ENCODE measurements around the gene CSF1. TPM values are rescaled to one million over a fixed set of nuclear protein-coding genes. Genes with fewer than 3 reads are reported as not detected.

The CSF1 gene
- total and polyA plus RNA-seq, 2 experiments from 2014 or later: 60.0 to 67.9 TPM

DNA sequence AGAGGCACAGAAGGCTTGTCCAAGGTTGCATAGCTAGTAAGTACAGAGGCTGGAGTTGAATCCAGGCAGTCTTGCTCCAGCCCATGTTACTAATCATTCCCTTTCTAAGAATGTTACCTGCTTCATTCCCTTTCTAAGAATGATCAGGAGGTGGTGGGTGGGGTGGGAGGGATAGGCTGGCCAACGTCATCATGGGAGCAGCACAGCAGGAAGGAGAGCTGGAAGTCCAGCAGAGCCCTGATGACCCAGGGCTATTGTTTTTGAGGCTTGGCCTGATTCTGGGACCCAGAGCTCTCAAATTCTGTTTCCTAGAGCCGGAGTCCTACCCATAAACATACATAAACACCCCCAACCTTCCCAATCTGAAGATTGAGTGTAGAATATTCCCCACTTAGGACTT is 11.8 kb upstream of the CSF1 start:
- TF ChIP-seq EZH2phosphoT487 (IDR thresholded peaks at IDR 0.05; ENCODE audit: insufficient read depth, low read depth) (no peak), EZH2 (IDR thresholded peaks at IDR 0.05; ENCODE audit: insufficient read depth, poor library complexity, severe bottlenecking) (no peak)
- Histone ChIP-seq H3F3A (ENCODE audit: insufficient read depth) (no peaks in the 10 kb centered on the region), H3K4me3 (no peak overlapping the region), H3K27me3 (replicated peaks; ENCODE audit: insufficient read depth) (no peaks in the 10 kb centered on the region), H3K9ac (no peak overlapping the region), H3K4me2 (ENCODE audit: unreplicated experiment) (no peak overlapping the region), H3K4me1 (ENCODE audit: insufficient read depth) (no peaks in the 10 kb centered on the region), H3K36me3 (ENCODE audit: low read depth) (no peaks in the 10 kb centered on the region), H3K9me3 (ENCODE audit: low read depth) (no peaks in the 10 kb centered on the region), H3K9me2 (ENCODE audit: insufficient read depth) (no peaks in the 10 kb centered on the region), H2AFZ (no peak overlapping the region), H3K79me2 (ENCODE audit: insufficient read depth) (no peaks in the 10 kb centered on the region), H3K27ac (no peak overlapping the region), H4K20me1 (ENCODE audit: insufficient read depth) (no peaks in the 10 kb centered on the region)
- in situ Hi-C loops (cut with MboI): no loop called here
- WGBS, 2 experiments (ENCODE audit: low coverage in 1 of 2, low lambda C conversion rate in 2 of 2, missing lambda C conversion rate in 2 of 2): 83 to 86% methylated on average over 2 of the region's 2 CpGs
- DNase-seq: no peak

- in situ Hi-C loops (cut with MboI): no loop called here
Measured at GRCh38 chr1:109901141-109901523, 9.5 kb upstream of the CSF1 start.

DNA sequence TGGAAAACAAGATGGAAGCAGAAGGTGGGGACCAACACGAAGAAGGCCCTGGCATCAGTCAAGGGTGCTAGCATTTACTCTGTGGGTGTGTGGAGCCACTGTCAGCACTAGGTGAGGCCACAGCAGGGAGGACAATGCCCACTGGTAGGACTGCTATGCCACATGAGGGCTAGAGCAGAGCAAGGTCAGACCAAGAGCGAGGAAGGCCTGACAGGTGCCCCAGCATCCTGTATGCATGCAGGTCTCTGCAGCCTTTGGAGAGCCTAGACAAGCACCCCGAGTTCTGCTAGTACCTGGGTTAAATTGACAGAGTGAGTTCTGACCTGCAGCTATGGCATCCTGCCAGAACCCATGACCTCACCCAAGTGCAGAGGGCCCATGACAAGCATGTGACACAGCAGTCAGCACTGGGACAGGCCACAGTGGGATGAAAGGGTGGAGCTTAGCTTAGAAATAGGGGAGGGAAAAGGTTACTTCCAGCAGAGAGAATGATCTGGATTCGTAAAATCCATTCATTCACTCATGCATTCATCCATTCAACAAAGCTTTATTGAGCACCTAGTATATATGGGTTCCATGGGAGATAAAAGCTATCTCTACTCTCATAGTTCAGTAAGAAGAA is 9.0 kb upstream of the CSF1 start:
- Histone ChIP-seq H3K4me2 (ENCODE audit: unreplicated experiment) (no peak overlapping the region), H3K79me2 (ENCODE audit: insufficient read depth) (no peaks in the 10 kb centered on the region), H3K27me3 (replicated peaks; ENCODE audit: insufficient read depth) (no peaks in the 10 kb centered on the region), H3K4me1 (ENCODE audit: insufficient read depth) (no peaks in the 10 kb centered on the region), H4K20me1 (ENCODE audit: insufficient read depth) (no peaks in the 10 kb centered on the region), H2AFZ (no peak overlapping the region), H3F3A (ENCODE audit: insufficient read depth) (no peaks in the 10 kb centered on the region), H3K27ac (no peak overlapping the region), H3K9me3 (ENCODE audit: low read depth) (no peaks in the 10 kb centered on the region), H3K9me2 (ENCODE audit: insufficient read depth) (no peaks in the 10 kb centered on the region), H3K9ac (no peak overlapping the region), H3K4me3 (no peak overlapping the region), H3K36me3 (ENCODE audit: low read depth) (no peaks in the 10 kb centered on the region)
- DNase-seq: no peak
- in situ Hi-C loops (cut with MboI): no loop called here
- no peak for TF ChIP-seq EZH2 (IDR thresholded peaks at IDR 0.05; ENCODE audit: insufficient read depth, poor library complexity, severe bottlenecking)
- no peak for TF ChIP-seq EZH2phosphoT487 (IDR thresholded peaks at IDR 0.05; ENCODE audit: insufficient read depth, low read depth)
- WGBS, 2 experiments (ENCODE audit: low coverage in 1 of 2, low lambda C conversion rate in 2 of 2, missing lambda C conversion rate in 2 of 2): 92 to 97% methylated on average over 4 of the region's 4 CpGs

More at GRCh38 chr1:109901141-109901523, 9.5 kb upstream of the CSF1 start:
- Histone ChIP-seq H3K27me3 (replicated peaks; ENCODE audit: insufficient read depth) (no peaks in the 10 kb centered on the region), H3K9me3 (ENCODE audit: low read depth) (no peaks in the 10 kb centered on the region), H3K4me3 (no peak overlapping the region), H3K4me1 (ENCODE audit: insufficient read depth) (no peaks in the 10 kb centered on the region), H4K20me1 (ENCODE audit: insufficient read depth) (no peaks in the 10 kb centered on the region), H3K79me2 (ENCODE audit: insufficient read depth) (no peaks in the 10 kb centered on the region), H3F3A (ENCODE audit: insufficient read depth) (no peaks in the 10 kb centered on the region), H3K36me3 (ENCODE audit: low read depth) (no peaks in the 10 kb centered on the region), H3K27ac (no peak overlapping the region), H2AFZ (no peak overlapping the region), H3K4me2 (ENCODE audit: unreplicated experiment) (no peak overlapping the region), H3K9ac (no peak overlapping the region), H3K9me2 (ENCODE audit: insufficient read depth) (no peaks in the 10 kb centered on the region)
- WGBS, 2 experiments (ENCODE audit: low coverage in 1 of 2, low lambda C conversion rate in 2 of 2, missing lambda C conversion rate in 2 of 2): 73% methylated on average over 2 of the region's 2 CpGs
- TF ChIP-seq EZH2 (IDR thresholded peaks at IDR 0.05; ENCODE audit: insufficient read depth, poor library complexity, severe bottlenecking) (no peak), EZH2phosphoT487 (IDR thresholded peaks at IDR 0.05; ENCODE audit: insufficient read depth, low read depth) (no peak)
- DNase-seq: no peak

DNA sequence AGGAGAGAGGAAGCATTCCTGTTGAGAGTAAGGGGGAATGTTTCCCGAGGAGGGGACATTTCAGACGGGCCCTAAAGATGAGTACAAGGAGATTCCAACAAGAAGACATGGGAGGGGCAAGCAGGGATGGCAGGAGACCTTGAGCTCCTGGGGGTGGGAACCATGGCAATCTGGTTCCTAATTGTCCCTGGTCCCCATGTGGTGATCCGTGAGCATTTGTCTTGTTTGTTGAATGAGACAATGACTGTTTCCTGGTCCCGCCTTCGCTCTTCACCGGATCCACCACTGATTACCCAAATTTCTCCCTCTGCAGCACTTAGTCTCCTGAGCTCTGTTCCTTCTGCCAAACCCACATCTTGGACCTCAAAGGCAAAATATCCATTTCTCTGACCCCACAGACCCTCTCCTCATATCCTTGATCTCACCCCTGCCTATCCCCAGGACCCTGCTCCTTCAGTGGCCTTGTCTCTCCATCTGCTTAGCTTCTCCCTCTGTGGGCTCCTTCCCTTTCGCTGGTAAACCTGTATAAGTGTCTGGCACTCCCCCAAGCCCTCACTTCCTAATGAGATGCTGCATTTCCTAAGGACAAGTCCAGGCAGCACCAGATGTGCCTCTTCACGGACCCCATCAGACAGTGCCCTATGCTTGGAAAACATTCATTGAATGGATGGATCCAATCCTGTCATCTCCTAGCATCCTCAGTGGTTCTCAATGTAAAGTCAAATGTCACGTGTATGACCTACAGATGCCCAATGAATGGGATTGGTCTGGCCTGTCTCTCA is 8.3 kb upstream of the CSF1 start:
- no peaks in the 10 kb centered on the region for H3K9me2 ChIP-seq (ENCODE audit: insufficient read depth)
- H3K4me3 ChIP-seq: no peak overlapping the region
- no peaks in the 10 kb centered on the region for H3K36me3 ChIP-seq (ENCODE audit: low read depth)
- H3K27me3 ChIP-seq (replicated peaks; ENCODE audit: insufficient read depth): no peaks in the 10 kb centered on the region
- H3K9me3 ChIP-seq (ENCODE audit: low read depth): no peaks in the 10 kb centered on the region
- H3F3A ChIP-seq (ENCODE audit: insufficient read depth): no peaks in the 10 kb centered on the region
- no peak overlapping the region for H3K4me2 ChIP-seq (ENCODE audit: unreplicated experiment)
- WGBS, 2 experiments (ENCODE audit: low coverage in 1 of 2, low lambda C conversion rate in 2 of 2, missing lambda C conversion rate in 2 of 2): 91 to 93% methylated on average over 9 of the region's 9 CpGs
- H4K20me1 ChIP-seq (ENCODE audit: insufficient read depth): no peaks in the 10 kb centered on the region
- H3K4me1 ChIP-seq (ENCODE audit: insufficient read depth): no peaks in the 10 kb centered on the region
- no peak for DNase-seq
- H3K9ac ChIP-seq: no peak overlapping the region
- no peaks in the 10 kb centered on the region for H3K79me2 ChIP-seq (ENCODE audit: insufficient read depth)
- in situ Hi-C loops (cut with MboI): no loop called here
- H2AFZ ChIP-seq: no peak overlapping the region
- no peak overlapping the region for H3K27ac ChIP-seq
- TF ChIP-seq EZH2phosphoT487 (IDR thresholded peaks at IDR 0.05; ENCODE audit: insufficient read depth, low read depth): no peak
- TF ChIP-seq EZH2 (IDR thresholded peaks at IDR 0.05; ENCODE audit: insufficient read depth, poor library complexity, severe bottlenecking): no peak

Data from GM23248 (cell line).